ENCODE results near the gene MINDY4.
A peak's percentile ranks its signal among the peaks of the same experiment; 100 is the strongest.

The MINDY4 gene

GRCh38 chr7:30852308-30852684, 81.1 kb downstream of the MINDY4 start:
- Histone ChIP-seq H3K27ac (ENCODE audit: low read depth, low read length) (peak overlapping the region; percentile 96), H3K27me3 (ENCODE audit: control insufficient read depth in 1 of 2, insufficient read depth in 2 of 2, low read length in 2 of 2) (no peaks in the 10 kb centered on the region), H3K36me3 (ENCODE audit: insufficient read depth, low read length) (peaks cover 8% of the 10 kb centered on the region), H3K4me1 (ENCODE audit: insufficient read depth, low read length) (peaks cover 35% of the 10 kb centered on the region), H3K9me3 (ENCODE audit: low read length) (no peaks in the 10 kb centered on the region), H3K4me3 (ENCODE audit: low read depth in 1 of 2, low read length in 2 of 2) (no peak overlapping the region), H3K9ac (ENCODE audit: low read length) (peak overlapping the region; percentile 59)

GRCh38 chr7:30852744-30853288, 81.6 kb downstream of the MINDY4 start:
- Histone ChIP-seq H3K9ac (ENCODE audit: low read length) (peak overlapping the region; percentile 59), H3K4me3 (ENCODE audit: low read depth in 1 of 2, low read length in 2 of 2) (peak overlapping the region in 1 of 2 donors; percentile 10), H3K27me3 (ENCODE audit: control insufficient read depth in 1 of 2, insufficient read depth in 2 of 2, low read length in 2 of 2) (no peaks in the 10 kb centered on the region), H3K27ac (ENCODE audit: low read depth, low read length) (peak overlapping the region; percentile 96), H3K4me1 (ENCODE audit: insufficient read depth, low read length) (peaks cover 35% of the 10 kb centered on the region), H3K9me3 (ENCODE audit: low read length) (no peaks in the 10 kb centered on the region), H3K36me3 (ENCODE audit: insufficient read depth, low read length) (peaks cover 8% of the 10 kb centered on the region)

DNA sequence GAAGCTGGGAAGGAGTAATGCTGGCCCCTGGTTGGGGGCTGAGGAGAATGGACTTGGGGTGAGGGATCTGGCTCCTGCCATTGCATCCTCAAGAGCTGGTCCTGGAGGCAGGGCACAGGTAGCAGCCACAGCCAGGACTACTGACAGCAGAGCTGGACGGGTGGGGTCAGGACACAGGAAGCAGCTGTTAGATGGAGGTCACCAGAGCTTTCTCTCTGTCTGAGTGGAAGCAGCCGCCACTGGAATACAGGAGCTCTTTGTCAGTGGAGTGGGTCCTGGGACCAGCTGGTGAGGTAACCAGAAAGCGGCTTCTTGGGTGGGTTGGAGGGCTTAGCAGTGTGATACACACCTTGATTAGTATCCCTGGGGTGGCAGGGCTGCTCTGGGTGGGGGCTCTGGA, 82.4 kb downstream of the MINDY4 start:
- Histone ChIP-seq H3K4me1 (ENCODE audit: insufficient read depth, low read length) (peaks cover 33% of the 10 kb centered on the region), H3K36me3 (ENCODE audit: insufficient read depth, low read length) (peaks cover 8% of the 10 kb centered on the region), H3K9ac (ENCODE audit: low read length) (no peak overlapping the region), H3K27me3 (ENCODE audit: control insufficient read depth in 1 of 2, insufficient read depth in 2 of 2, low read length in 2 of 2) (no peaks in the 10 kb centered on the region), H3K4me3 (ENCODE audit: low read depth in 1 of 2, low read length in 2 of 2) (no peak overlapping the region), H3K27ac (ENCODE audit: low read depth, low read length) (peak overlapping the region; percentile 96), H3K9me3 (ENCODE audit: low read length) (no peaks in the 10 kb centered on the region)

GRCh38 chr7:30855936-30856335, 84.7 kb downstream of the MINDY4 start:
- Histone ChIP-seq H3K36me3 (ENCODE audit: insufficient read depth, low read length) (peaks cover 16% of the 10 kb centered on the region), H3K4me1 (ENCODE audit: insufficient read depth, low read length) (peaks cover 38% of the 10 kb centered on the region), H3K27ac (ENCODE audit: low read depth, low read length) (no peak overlapping the region), H3K9ac (ENCODE audit: low read length) (no peak overlapping the region), H3K9me3 (ENCODE audit: low read length) (no peaks in the 10 kb centered on the region), H3K4me3 (ENCODE audit: low read depth in 1 of 2, low read length in 2 of 2) (no peak overlapping the region), H3K27me3 (ENCODE audit: control insufficient read depth in 1 of 2, insufficient read depth in 2 of 2, low read length in 2 of 2) (no peaks in the 10 kb centered on the region)

- peaks cover 24% of the 10 kb centered on the region for H3K4me1 ChIP-seq (ENCODE audit: insufficient read depth, low read length)
- H3K4me3 ChIP-seq (ENCODE audit: low read depth in 1 of 2, low read length in 2 of 2), result no peak overlapping the region
- no peaks in the 10 kb centered on the region for H3K27me3 ChIP-seq (ENCODE audit: control insufficient read depth in 1 of 2, insufficient read depth in 2 of 2, low read length in 2 of 2)
- H3K36me3 ChIP-seq (ENCODE audit: insufficient read depth, low read length), result peaks cover 16% of the 10 kb centered on the region
- H3K27ac ChIP-seq (ENCODE audit: low read depth, low read length), result no peak overlapping the region
- H3K9ac ChIP-seq (ENCODE audit: low read length), result no peak overlapping the region
- H3K9me3 ChIP-seq (ENCODE audit: low read length), result no peaks in the 10 kb centered on the region
Measured at GRCh38 chr7:30858576-30858975, 87.4 kb downstream of the MINDY4 start.

DNA sequence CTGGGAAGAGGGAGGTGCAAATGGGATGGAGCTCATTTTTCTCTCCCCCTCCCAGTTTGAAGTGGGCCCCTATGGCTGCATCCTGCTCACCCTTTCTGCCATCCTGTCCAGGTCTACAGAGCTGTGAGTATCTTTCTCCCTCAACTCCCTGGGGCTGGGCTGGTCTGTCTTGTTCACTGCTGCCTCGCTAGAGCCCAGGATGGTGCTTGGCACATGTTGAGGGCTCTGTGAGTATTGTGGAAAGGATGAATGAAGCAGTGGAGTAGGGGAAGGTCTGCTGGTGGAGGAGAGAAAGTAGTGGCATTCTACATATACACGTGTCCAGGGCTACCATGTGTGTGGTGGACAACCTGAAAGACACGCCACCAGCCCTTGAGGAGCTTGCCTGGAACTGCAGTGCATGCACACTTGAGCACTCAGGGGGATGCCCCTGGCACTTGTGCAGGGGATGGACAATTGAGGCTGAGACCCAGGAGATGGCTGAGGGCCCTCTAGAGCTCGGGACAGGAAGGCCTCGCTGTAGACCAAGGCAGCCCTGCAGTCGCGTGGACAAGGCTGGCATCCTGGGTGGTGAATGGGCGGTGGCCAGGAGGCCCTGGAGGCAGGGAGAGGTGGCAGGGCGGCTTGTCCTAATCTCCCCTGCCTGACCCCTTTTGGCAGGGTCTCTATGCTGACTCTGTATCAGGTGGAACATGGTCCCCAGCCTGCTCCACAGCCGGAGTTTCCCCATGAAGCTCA, 88.2 kb downstream of the MINDY4 start:
- Histone ChIP-seq H3K9ac (ENCODE audit: low read length) (no peak overlapping the region), H3K27me3 (ENCODE audit: control insufficient read depth in 1 of 2, insufficient read depth in 2 of 2, low read length in 2 of 2) (no peaks in the 10 kb centered on the region), H3K9me3 (ENCODE audit: low read length) (no peaks in the 10 kb centered on the region), H3K36me3 (ENCODE audit: insufficient read depth, low read length) (peaks cover 11% of the 10 kb centered on the region), H3K4me3 (ENCODE audit: low read depth in 1 of 2, low read length in 2 of 2) (no peak overlapping the region), H3K4me1 (ENCODE audit: insufficient read depth, low read length) (peaks cover 27% of the 10 kb centered on the region), H3K27ac (ENCODE audit: low read depth, low read length) (no peak overlapping the region)

DNA sequence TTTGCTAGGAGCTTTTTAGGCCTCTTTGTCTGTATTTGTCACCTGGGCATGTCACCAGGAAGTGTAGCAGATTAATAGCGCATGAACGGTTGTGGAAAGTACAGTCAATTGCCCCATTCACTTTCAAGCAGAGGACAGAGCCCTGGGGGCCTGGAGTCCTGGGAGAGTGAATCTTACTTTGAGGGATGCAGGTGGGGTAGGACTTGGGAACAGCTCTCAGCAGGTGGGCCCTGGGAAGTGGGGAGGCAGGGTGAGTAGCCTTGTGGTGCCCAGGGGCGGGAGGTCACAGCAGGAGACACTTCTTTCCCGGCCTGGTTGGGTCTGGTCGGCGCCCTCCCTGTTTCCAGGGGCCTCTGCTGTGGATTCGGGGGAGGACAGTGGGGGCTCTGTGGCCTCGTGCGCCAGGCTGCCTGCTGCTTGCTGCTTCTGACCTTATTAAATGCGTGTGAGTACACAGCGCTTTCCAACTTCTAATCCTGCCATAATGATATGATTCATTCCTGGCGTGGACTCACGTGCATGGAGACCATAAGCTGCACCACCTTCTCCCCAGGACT, 88.8 kb downstream of the MINDY4 start:
- Histone ChIP-seq H3K4me1 (ENCODE audit: insufficient read depth, low read length) (peaks cover 29% of the 10 kb centered on the region), H3K9me3 (ENCODE audit: low read length) (no peaks in the 10 kb centered on the region), H3K27ac (ENCODE audit: low read depth, low read length) (no peak overlapping the region), H3K27me3 (ENCODE audit: control insufficient read depth in 1 of 2, insufficient read depth in 2 of 2, low read length in 2 of 2) (no peaks in the 10 kb centered on the region), H3K9ac (ENCODE audit: low read length) (no peak overlapping the region), H3K36me3 (ENCODE audit: insufficient read depth, low read length) (peaks cover 8% of the 10 kb centered on the region), H3K4me3 (ENCODE audit: low read depth in 1 of 2, low read length in 2 of 2) (no peak overlapping the region)

DNA sequence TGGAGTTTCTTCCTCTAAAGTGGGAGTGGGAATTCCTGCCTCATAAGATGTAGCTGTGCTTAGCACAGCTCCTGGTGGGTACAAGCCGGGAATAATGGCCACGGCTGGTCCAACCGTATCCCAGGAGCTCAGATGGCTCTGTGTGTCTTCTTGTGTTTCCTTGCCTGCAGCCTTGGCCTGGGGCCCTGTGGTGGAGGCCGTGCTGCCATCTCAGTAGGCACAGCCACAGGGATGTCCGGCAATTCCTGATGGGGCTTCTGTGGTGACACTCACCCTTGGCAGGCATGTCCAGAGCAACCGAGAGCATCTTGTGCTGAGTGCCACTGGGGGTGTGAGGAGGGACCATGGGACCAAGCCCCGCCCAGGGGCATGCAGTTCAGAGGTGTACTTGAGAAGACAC, 90.4 kb downstream of the MINDY4 start:
- Histone ChIP-seq H3K9me3 (ENCODE audit: low read length) (no peaks in the 10 kb centered on the region), H3K27ac (ENCODE audit: low read depth, low read length) (no peak overlapping the region), H3K4me1 (ENCODE audit: insufficient read depth, low read length) (peaks cover 29% of the 10 kb centered on the region), H3K9ac (ENCODE audit: low read length) (no peak overlapping the region), H3K36me3 (ENCODE audit: insufficient read depth, low read length) (peaks cover 8% of the 10 kb centered on the region), H3K27me3 (ENCODE audit: control insufficient read depth in 1 of 2, insufficient read depth in 2 of 2, low read length in 2 of 2) (no peaks in the 10 kb centered on the region), H3K4me3 (ENCODE audit: low read depth in 1 of 2, low read length in 2 of 2) (no peak overlapping the region)

- no peak overlapping the region for H3K9ac ChIP-seq (ENCODE audit: low read length)
- no peak overlapping the region for H3K4me3 ChIP-seq (ENCODE audit: low read depth in 1 of 2, low read length in 2 of 2)
- H3K27me3 ChIP-seq (ENCODE audit: control insufficient read depth in 1 of 2, insufficient read depth in 2 of 2, low read length in 2 of 2), result no peaks in the 10 kb centered on the region
- H3K36me3 ChIP-seq (ENCODE audit: insufficient read depth, low read length), result peaks cover 8% of the 10 kb centered on the region
- H3K27ac ChIP-seq (ENCODE audit: low read depth, low read length), result no peak overlapping the region
- H3K9me3 ChIP-seq (ENCODE audit: low read length), result no peaks in the 10 kb centered on the region
- H3K4me1 ChIP-seq (ENCODE audit: insufficient read depth, low read length), result peaks cover 32% of the 10 kb centered on the region
Measured at GRCh38 chr7:30862995-30863705, 91.9 kb downstream of the MINDY4 start.

GRCh38 chr7:30863706-30864035, 92.5 kb downstream of the MINDY4 start:
- Histone ChIP-seq H3K27me3 (ENCODE audit: control insufficient read depth in 1 of 2, insufficient read depth in 2 of 2, low read length in 2 of 2) (no peaks in the 10 kb centered on the region), H3K4me1 (ENCODE audit: insufficient read depth, low read length) (peaks cover 36% of the 10 kb centered on the region), H3K9me3 (ENCODE audit: low read length) (no peaks in the 10 kb centered on the region), H3K27ac (ENCODE audit: low read depth, low read length) (peak overlapping the region; percentile 20), H3K36me3 (ENCODE audit: insufficient read depth, low read length) (peaks cover 7% of the 10 kb centered on the region), H3K9ac (ENCODE audit: low read length) (no peak overlapping the region), H3K4me3 (ENCODE audit: low read depth in 1 of 2, low read length in 2 of 2) (no peak overlapping the region)

DNA sequence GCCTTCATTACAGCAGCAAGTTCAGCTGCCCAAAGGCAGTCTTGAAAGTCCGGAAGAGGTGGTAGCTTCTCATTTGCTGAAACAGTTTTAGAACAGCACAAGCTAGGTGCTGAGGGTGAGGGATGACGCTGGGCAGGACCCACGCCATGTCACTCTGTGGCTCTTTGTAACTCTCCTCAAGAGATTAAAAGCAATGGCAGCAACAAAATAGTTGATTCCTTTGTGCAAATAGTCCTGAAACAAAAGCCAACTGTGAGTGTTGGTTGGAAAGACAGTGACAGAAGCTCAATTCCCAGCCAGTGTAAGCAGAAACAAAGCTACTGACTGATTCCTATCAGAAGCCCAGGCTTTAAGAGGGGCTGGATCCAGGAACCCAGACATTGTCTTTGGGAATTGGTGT, 92.9 kb downstream of the MINDY4 start:
- Histone ChIP-seq H3K36me3 (ENCODE audit: insufficient read depth, low read length) (peaks cover 2% of the 10 kb centered on the region), H3K27ac (ENCODE audit: low read depth, low read length) (peak overlapping the region; percentile 20), H3K4me1 (ENCODE audit: insufficient read depth, low read length) (peaks cover 40% of the 10 kb centered on the region), H3K4me3 (ENCODE audit: low read depth in 1 of 2, low read length in 2 of 2) (no peak overlapping the region), H3K9ac (ENCODE audit: low read length) (no peak overlapping the region), H3K9me3 (ENCODE audit: low read length) (no peaks in the 10 kb centered on the region), H3K27me3 (ENCODE audit: control insufficient read depth in 1 of 2, insufficient read depth in 2 of 2, low read length in 2 of 2) (no peaks in the 10 kb centered on the region)
